NCI-H2081 treated with DMSO at 0.1 percent for 48 hours (cell line): ENCODE results near the gene ETS2.

Experiments
- DNase-seq: peaks from one replicate; lab custom pipeline; 2025; lab: John Stamatoyannopoulos, UW

The ETS2 gene

DNA sequence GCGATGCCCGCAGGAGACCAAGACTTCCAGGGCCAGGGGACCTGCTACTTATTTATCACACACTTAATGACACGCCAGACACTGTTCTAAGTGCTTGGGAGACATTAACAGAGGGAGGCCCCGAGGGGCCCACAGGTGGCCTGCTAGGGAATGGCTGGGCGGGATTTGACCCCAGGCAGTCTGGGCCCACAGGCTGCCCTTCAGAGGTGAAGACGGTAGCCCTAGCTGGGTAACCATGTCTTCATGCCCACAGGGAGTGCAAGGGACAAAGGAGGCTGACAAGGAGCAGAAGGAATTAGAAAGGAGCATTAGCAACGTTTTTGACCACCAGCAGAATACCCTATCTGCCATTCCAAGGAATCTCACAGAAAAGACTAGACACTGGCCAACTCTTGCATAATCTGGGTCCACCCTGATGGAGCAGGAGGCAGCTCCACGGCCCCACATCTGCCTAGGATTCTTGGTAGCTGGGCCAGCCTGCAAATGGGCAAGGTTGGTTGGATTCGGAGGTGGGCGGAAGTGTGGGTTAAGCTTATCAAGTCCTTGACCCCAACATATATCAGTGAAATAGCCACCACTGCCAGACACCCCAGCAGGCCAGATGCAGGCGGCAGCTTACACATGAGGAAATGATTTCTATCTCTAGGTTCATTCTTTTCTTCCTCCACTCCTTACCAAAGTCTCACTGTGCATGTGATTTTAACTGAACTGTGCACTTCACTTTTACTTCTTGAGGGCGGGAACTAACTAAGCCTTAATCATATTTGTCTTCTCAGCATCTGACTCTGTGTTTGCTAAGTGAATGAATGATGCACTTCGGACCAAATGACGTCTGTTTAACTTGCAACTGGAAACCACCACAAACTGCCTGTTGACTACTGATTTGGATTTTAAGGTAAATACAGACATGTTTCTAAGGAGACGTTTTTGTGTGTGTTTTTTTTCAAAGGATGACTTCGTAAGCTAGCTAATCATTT lies 3.4 kb upstream of the ETS2 start:
- DNase-seq = no peak

DNA sequence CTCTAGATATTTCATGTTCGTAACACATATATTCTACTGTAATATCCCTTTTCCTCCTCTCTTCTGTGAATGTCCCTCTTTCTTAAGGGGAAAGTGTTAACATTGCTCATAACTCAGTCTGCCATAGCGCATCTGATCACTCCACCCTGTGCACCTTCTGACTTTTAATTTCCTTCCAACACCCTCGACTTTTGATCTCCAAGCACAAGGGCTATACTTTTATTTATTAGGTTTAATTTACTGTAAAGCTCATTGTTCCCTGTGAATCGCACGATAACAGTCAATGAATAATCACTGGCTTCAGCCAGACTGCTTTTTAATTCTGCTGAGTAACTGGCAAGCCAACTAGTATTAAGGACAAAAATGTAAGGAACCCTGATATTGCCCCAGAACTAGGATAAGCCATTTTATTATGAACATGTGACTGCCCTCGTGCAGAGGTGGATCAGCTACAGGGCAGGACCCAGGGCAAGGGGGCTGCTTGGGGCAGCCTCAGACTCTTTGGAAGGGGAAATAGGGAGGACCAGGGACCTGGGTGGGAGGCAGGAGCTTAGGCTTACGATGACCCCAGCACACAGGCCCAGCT lies 2.6 kb upstream of the ETS2 start:
- no peak for DNase-seq

GRCh38 chr21:38804030-38804788 lies 1.5 kb upstream of the ETS2 start:
- DNase-seq = no peak

- no peak for DNase-seq
These were observed 871 bp upstream of the ETS2 start for GRCh38 chr21:38804789-38805327.

DNA sequence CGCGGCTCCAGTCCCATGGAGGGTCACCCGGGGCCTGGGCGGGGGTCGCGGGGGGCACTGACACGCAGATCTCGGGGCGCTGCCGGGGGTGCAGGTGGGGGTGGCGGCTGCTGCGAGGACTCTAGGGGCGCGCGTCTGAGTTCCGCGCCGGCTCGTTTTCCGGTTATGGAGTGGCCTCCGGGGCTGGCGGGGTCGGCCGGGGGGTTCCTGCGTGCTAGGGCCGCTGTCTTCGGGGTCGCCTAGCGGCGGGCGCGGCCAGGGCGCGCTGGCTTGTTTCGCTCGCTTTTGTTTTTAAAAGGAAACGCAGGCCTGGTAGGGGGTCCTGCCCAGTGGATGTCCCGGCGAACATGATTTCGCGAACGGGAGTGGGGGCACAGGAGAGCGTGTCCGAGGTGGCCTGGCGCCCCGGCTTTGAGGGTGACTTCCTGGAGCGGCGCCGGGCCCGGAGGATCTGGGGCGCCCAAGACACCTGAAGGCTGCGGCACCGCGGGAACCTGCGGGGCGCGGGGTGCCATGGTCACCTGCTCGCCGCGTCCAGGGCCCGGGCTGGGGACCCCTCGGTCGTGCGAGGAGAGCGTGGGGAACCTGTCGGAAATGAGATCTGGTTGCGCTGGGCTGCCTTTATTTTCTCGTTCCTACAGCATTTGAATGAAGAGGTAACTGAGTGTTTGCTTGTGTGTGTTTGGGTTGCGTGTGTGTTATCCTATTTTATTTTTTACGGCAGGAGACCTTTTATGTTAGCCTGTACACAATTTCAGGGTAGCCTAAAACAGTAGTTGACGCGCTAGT lies 618 bp downstream of the ETS2 start:
- no peak for DNase-seq

GRCh38 chr21:38806942-38807284 lies 1.2 kb downstream of the ETS2 start:
- no peak for DNase-seq

GRCh38 chr21:38807441-38807871 lies 1.7 kb downstream of the ETS2 start:
- peak; percentile 66 for DNase-seq

GRCh38 chr21:38807986-38808385 lies 2.3 kb downstream of the ETS2 start:
- no peak for DNase-seq

DNA sequence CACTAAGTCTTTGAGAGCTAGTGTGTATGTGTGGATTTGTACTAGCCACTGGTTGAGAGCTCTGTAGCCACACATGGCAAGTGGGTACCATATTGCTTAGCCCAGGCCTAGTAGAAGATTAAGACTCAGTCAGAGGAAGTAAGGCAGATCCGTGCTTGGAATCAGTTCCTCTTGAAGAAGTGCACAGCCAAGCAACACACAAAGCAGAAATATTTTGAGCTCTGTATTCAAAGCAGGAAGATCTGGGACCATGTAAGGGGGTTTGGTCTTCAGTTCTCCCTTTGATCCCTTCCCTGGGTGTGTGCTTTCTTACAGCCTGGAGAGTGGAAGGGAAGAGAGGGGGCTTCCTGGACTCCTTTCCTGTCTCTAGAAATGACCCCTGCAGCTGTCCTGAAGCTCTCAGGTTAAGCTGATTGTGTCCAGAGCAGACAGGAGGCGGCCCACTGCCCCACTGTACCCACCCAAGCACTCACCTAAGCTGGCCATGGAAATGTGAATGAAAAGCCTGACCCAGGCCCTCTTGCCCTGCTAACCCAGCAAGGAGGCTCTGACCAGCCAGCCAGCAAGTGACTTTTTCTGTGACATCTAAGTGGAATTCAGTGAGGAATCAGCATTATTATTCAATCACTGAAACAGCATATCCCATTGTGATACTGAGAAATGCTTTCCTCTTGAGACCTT lies 3.6 kb downstream of the ETS2 start:
- no peak for DNase-seq

DNA sequence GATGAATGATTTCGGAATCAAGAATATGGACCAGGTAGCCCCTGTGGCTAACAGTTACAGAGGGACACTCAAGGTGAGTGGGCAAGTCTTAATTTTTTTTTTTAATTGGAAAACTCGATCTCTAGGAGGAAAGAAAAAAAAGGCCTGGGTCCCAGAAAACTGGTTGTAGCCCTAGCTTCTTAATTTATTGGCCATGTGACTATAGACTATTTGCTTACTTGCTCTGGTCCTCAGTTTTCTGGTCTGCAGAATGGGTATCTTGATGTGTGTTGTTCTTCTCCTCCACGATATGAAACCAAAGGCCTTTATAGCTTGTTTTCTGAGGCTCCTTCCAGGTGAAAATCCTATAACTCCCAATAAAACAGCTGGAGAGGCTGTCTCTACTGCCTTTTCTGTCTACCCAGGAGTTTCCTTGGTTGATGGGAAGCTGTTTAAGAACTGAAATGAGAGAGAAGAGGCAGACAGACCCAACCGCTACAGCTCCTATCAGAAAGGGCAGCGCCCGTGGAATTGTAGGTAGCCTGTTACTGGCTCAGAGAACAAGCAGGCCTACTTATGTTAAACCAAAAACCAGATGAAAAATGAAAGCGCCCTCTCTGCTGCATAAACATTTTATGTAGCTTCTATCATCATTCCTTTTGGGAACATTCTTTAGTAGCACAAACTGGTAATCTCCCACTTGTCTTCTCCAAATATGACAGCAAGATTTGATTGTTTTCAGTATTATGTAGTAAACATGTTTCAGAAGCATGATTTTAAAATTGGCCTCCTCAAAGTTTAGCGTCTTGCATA lies 4.5 kb downstream of the ETS2 start:
- DNase-seq = no peak

- DNase-seq = no peak
These were observed 5.1 kb downstream of the ETS2 start for GRCh38 chr21:38810826-38811164.

GRCh38 chr21:38811257-38811656 lies 5.5 kb downstream of the ETS2 start:
- no peak for DNase-seq

GRCh38 chr21:38813143-38813542 lies 7.4 kb downstream of the ETS2 start:
- no peak for DNase-seq

GRCh38 chr21:38813547-38813946 lies 7.8 kb downstream of the ETS2 start:
- DNase-seq = no peak

- no peak for DNase-seq
These were observed 8.7 kb downstream of the ETS2 start for GRCh38 chr21:38814126-38815059.

DNA sequence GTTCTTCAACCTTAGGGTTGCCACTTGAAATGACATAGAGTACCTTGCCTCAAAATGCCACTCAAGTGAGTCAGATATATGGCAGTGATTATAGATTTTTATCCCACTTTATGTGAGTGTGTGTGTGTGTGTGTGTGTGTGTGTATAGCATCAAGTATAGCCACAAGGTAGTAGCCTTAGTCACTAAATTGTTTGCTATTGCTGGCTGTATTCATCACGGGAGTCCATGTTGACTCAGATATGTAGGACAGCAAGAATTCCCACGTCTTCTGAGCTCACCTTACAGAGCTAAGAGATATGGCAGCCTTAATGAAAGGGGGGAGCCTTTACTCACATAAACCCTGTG lies 9.3 kb downstream of the ETS2 start:
- no peak for DNase-seq

DNA sequence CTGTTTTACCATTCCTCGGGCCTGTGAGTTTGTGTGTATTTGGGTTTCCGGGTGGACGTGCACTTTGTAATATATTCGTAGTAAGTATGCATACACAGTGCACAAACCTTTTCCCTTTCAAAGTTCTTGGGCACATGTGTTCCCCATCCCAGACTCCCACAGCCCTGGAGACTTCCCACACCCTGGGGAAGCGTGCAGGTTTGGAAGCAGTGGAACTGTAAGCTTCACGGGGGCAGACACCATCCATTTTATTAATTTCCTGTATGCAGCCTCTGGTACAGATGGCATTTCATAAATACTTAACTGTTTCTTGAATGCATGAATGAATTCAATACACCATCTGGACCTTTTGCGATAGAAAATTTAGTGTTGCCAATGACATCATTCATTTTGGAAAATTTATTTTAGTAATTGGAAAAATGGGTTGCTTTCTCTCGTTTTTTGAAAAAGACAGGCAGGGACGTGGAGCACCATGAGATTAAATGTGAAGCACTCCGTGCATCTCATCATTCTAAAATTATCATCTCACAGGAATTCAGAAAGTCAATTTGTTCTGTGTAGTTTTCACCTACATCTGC lies 10.8 kb downstream of the ETS2 start:
- DNase-seq = no peak

GRCh38 chr21:38817371-38818324 lies 11.9 kb downstream of the ETS2 start:
- no peak for DNase-seq
